ENCODE results near the gene HEG1.
A peak's percentile ranks its signal among the peaks of the same experiment; 100 is the strongest.

Gene HEG1

DNA sequence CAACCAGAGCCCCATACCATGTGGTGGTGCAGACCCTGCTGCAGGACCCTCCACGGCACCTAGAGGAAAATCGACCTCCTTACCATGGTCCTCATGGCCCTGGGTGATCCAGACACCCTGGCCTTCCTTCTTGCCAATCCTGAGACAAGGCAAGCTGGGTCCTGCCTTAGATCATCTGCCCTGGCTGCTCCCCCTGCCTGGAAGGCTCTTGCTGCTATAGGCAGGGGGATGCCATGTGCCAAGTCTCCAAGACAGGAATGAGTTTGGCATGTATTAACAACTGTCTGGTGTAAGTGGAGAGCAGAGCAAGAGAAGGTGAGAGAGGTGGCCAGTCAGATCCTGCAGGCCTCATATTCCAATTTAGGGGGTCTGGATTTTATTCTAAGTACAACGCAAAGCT is 7.5 kb downstream of the HEG1 start:
- WGBS (ENCODE audit: extremely low coverage, insufficient coverage, insufficient read length) = no CpG with 5 or more reads among the region's 3 CpGs

DNA sequence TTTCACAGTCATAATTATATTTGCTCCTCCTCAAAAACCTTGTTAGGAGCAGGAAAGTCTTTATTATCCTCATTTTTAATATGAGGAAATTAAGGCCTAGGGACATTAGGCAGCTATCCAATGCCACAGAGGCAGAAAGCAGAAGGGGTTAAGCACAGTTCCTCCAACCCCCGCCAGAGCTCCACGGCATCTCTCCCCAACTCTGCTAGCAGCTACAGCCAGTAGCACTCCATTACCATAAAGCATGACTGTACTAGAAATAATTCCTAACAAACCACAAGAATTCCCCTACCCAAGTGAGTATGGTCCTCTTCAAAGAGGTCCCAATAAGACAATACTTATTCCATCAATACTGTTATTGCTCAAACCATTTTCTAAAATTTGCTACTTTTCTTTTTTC is 9.8 kb downstream of the HEG1 start:
- Histone ChIP-seq H3K79me2 (ENCODE audit: control insufficient read depth, insufficient read depth, low read length, poor library complexity) (peaks cover 4% of the 10 kb centered on the region), H3K4me1 (ENCODE audit: control insufficient read depth in 1 of 2, insufficient read depth in 2 of 2, low read length in 2 of 2) (peaks cover 24 to 26% of the 10 kb centered on the region in 2 experiments), H3K27ac (ENCODE audit: low read depth, low read length) (no peak overlapping the region), H3K14ac (ENCODE audit: low read length) (no peak overlapping the region), H3K27me3 (ENCODE audit: insufficient read depth, low read length) (no peaks in the 10 kb centered on the region), H4K91ac (ENCODE audit: low read depth, low read length) (no peak overlapping the region), H4K8ac (ENCODE audit: low read depth, low read length) (no peak overlapping the region), H3K36me3 (ENCODE audit: control insufficient read depth in 1 of 2, insufficient read depth in 2 of 2, low read length in 2 of 2) (peaks cover 3 to 11% of the 10 kb centered on the region in 2 experiments), H3K4me3 (ENCODE audit: low read depth, low read length) (no peak overlapping the region), H3K79me1 (ENCODE audit: low read length) (peaks cover 13% of the 10 kb centered on the region), H2AFZ (ENCODE audit: insufficient read depth, low read length, poor library complexity) (no peak overlapping the region), H3K9ac (ENCODE audit: low read length) (no peak overlapping the region), H4K12ac (ENCODE audit: low read depth, low read length) (no peak overlapping the region), H2BK120ac (ENCODE audit: insufficient read depth, low read length, poor library complexity) (no peak overlapping the region), H3K9me3 (ENCODE audit: insufficient read depth, low read depth, low read length) (no peaks in the 10 kb centered on the region), H3K4me2 (ENCODE audit: low read length) (no peak overlapping the region), H3K18ac (ENCODE audit: low read length) (no peak overlapping the region), H3K4ac (ENCODE audit: low read depth, low read length) (no peak overlapping the region), H3K23ac (ENCODE audit: low read length) (no peak overlapping the region), H2BK12ac (ENCODE audit: low read length) (no peak overlapping the region), H2AK5ac (ENCODE audit: low read length) (no peak overlapping the region), H2BK5ac (ENCODE audit: low read depth, low read length, poor library complexity) (no peak overlapping the region)
- no CpG with 5 or more reads among the region's 2 CpGs for WGBS (ENCODE audit: extremely low coverage, insufficient coverage, insufficient read length)
- peak in 1 of 2 donors; percentile 36 for DNase-seq

More for the DNA sequence above, 7.5 kb downstream of the HEG1 start:
- Histone ChIP-seq H3K4me2 (ENCODE audit: low read length) (no peak overlapping the region), H4K12ac (ENCODE audit: low read depth, low read length) (no peak overlapping the region), H3K14ac (ENCODE audit: low read length) (no peak overlapping the region), H3K79me2 (ENCODE audit: control insufficient read depth, insufficient read depth, low read length, poor library complexity) (no peaks in the 10 kb centered on the region), H3K27ac (ENCODE audit: low read depth, low read length) (no peak overlapping the region), H3K9ac (ENCODE audit: low read length) (no peak overlapping the region), H3K4me1 (ENCODE audit: control insufficient read depth in 1 of 2, insufficient read depth in 2 of 2, low read length in 2 of 2) (peaks cover 30 to 32% of the 10 kb centered on the region in 2 experiments), H2BK12ac (ENCODE audit: low read length) (no peak overlapping the region), H3K18ac (ENCODE audit: low read length) (no peak overlapping the region), H2AFZ (ENCODE audit: insufficient read depth, low read length, poor library complexity) (peak overlapping the region; percentile 31), H3K4ac (ENCODE audit: low read depth, low read length) (no peak overlapping the region), H2BK120ac (ENCODE audit: insufficient read depth, low read length, poor library complexity) (no peak overlapping the region), H3K36me3 (ENCODE audit: control insufficient read depth in 1 of 2, insufficient read depth in 2 of 2, low read length in 2 of 2) (peaks cover 3 to 11% of the 10 kb centered on the region in 2 experiments), H2AK5ac (ENCODE audit: low read length) (no peak overlapping the region), H3K27me3 (ENCODE audit: insufficient read depth, low read length) (no peaks in the 10 kb centered on the region), H3K9me3 (ENCODE audit: insufficient read depth, low read depth, low read length) (no peaks in the 10 kb centered on the region), H4K91ac (ENCODE audit: low read depth, low read length) (no peak overlapping the region), H2BK5ac (ENCODE audit: low read depth, low read length, poor library complexity) (no peak overlapping the region), H3K23ac (ENCODE audit: low read length) (no peak overlapping the region), H4K8ac (ENCODE audit: low read depth, low read length) (no peak overlapping the region), H3K79me1 (ENCODE audit: low read length) (peaks cover 6% of the 10 kb centered on the region), H3K4me3 (ENCODE audit: low read depth, low read length) (no peak overlapping the region)
- DNase-seq = no peak

DNA sequence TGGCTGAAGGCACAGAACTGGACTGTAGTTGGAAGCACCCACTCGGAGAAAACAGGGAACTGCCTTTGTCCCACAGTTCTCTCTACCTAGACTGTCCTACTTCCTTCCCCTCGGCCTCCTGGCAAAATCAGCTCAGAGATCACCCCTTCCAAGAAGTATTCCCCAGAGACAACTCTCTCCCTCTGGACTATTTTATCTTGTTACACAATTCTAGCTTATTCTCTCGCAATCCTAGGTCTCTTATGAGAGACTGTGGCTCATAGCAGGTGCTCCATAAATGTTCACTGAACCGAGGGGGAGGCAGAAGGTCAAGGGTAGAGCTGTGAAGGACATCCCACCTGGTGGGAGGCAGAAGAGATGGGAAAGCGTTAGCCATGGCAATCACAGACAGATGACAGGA is 10.6 kb downstream of the HEG1 start:
- Histone ChIP-seq H3K4me1 (ENCODE audit: control insufficient read depth in 1 of 2, insufficient read depth in 2 of 2, low read length in 2 of 2) (peaks cover 26 to 28% of the 10 kb centered on the region in 2 experiments), H3K23ac (ENCODE audit: low read length) (no peak overlapping the region), H4K12ac (ENCODE audit: low read depth, low read length) (no peak overlapping the region), H2BK120ac (ENCODE audit: insufficient read depth, low read length, poor library complexity) (no peak overlapping the region), H2BK5ac (ENCODE audit: low read depth, low read length, poor library complexity) (no peak overlapping the region), H4K91ac (ENCODE audit: low read depth, low read length) (no peak overlapping the region), H3K27me3 (ENCODE audit: insufficient read depth, low read length) (no peaks in the 10 kb centered on the region), H3K79me1 (ENCODE audit: low read length) (peaks cover 18% of the 10 kb centered on the region), H3K36me3 (ENCODE audit: control insufficient read depth in 1 of 2, insufficient read depth in 2 of 2, low read length in 2 of 2) (peaks cover 3 to 6% of the 10 kb centered on the region in 2 experiments), H3K9me3 (ENCODE audit: insufficient read depth, low read depth, low read length) (no peaks in the 10 kb centered on the region), H3K9ac (ENCODE audit: low read length) (no peak overlapping the region), H3K79me2 (ENCODE audit: control insufficient read depth, insufficient read depth, low read length, poor library complexity) (peaks cover 4% of the 10 kb centered on the region), H2AK5ac (ENCODE audit: low read length) (no peak overlapping the region), H3K4me2 (ENCODE audit: low read length) (no peak overlapping the region), H3K27ac (ENCODE audit: low read depth, low read length) (no peak overlapping the region), H3K18ac (ENCODE audit: low read length) (no peak overlapping the region), H2BK12ac (ENCODE audit: low read length) (peak overlapping the region; percentile 66), H3K4me3 (ENCODE audit: low read depth, low read length) (no peak overlapping the region), H4K8ac (ENCODE audit: low read depth, low read length) (no peak overlapping the region), H3K4ac (ENCODE audit: low read depth, low read length) (peak overlapping the region; percentile 57), H2AFZ (ENCODE audit: insufficient read depth, low read length, poor library complexity) (no peak overlapping the region), H3K14ac (ENCODE audit: low read length) (no peak overlapping the region)
- no CpG with 5 or more reads among the region's 5 CpGs for WGBS (ENCODE audit: extremely low coverage, insufficient coverage, insufficient read length)
- DNase-seq = no peak

DNA sequence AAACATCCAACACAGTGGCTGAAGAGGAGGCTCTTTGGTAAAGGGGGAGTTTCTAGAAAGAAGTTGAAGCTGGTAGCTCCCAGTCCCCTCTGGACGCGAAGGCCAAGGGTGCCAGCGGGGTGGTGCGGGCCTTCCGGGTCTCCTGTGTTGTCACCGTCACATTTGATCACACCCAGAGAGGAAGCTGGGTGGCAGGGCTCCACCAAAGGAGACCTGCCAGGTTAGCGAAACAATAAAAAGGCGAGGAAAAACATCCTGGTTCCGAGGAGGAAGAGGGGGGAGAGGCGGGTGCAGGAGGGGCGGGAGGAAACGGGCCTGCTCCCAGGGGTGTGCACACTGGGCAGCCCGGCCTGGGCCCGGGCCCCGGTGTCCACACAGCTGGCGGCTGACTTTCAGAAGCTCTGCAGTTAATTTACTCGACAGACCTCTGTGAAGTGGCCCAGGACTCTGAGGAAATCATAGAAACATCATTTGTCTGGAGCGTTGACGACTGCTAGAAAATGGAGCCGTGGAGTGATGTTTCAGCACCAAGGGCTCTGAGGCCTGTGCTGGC is 12.1 kb downstream of the HEG1 start:
- Histone ChIP-seq H3K4me1 (ENCODE audit: control insufficient read depth in 1 of 2, insufficient read depth in 2 of 2, low read length in 2 of 2) (peaks cover 32 to 35% of the 10 kb centered on the region in 2 experiments), H2BK120ac (ENCODE audit: insufficient read depth, low read length, poor library complexity) (peak overlapping the region; percentile 85), H3K4ac (ENCODE audit: low read depth, low read length) (peak overlapping the region; percentile 34), H2BK5ac (ENCODE audit: low read depth, low read length, poor library complexity) (peak overlapping the region; percentile 83), H3K27me3 (ENCODE audit: insufficient read depth, low read length) (no peaks in the 10 kb centered on the region), H3K18ac (ENCODE audit: low read length) (peak overlapping the region; percentile 49), H2BK12ac (ENCODE audit: low read length) (peak overlapping the region; percentile 92), H3K27ac (ENCODE audit: low read depth, low read length) (peak overlapping the region; percentile 85), H3K79me2 (ENCODE audit: control insufficient read depth, insufficient read depth, low read length, poor library complexity) (peaks cover 4% of the 10 kb centered on the region), H2AK5ac (ENCODE audit: low read length) (peak overlapping the region; percentile 51), H3K14ac (ENCODE audit: low read length) (peak overlapping the region; percentile 35), H3K23ac (ENCODE audit: low read length) (no peak overlapping the region), H2AFZ (ENCODE audit: insufficient read depth, low read length, poor library complexity) (no peak overlapping the region), H3K79me1 (ENCODE audit: low read length) (peaks cover 20% of the 10 kb centered on the region), H3K4me3 (ENCODE audit: low read depth, low read length) (no peak overlapping the region), H4K12ac (ENCODE audit: low read depth, low read length) (no peak overlapping the region), H3K4me2 (ENCODE audit: low read length) (peak overlapping the region; percentile 7), H3K9me3 (ENCODE audit: insufficient read depth, low read depth, low read length) (no peaks in the 10 kb centered on the region), H3K9ac (ENCODE audit: low read length) (no peak overlapping the region), H3K36me3 (ENCODE audit: control insufficient read depth in 1 of 2, insufficient read depth in 2 of 2, low read length in 2 of 2) (peaks cover 3 to 6% of the 10 kb centered on the region in 2 experiments), H4K91ac (ENCODE audit: low read depth, low read length) (peak overlapping the region; percentile 87), H4K8ac (ENCODE audit: low read depth, low read length) (peak overlapping the region; percentile 68)
- no CpG with 5 or more reads among the region's 20 CpGs for WGBS (ENCODE audit: extremely low coverage, insufficient coverage, insufficient read length)
- DNase-seq = no peak

Data from trophoblast cell (in vitro differentiated cells and primary cell).